ENCODE data around the gene RORC.
"Not testable (repeated sequence)": the region's sequence is repeated elsewhere in the genome, so short reads cannot be mapped to it uniquely, and the experiment has no call there.

The RORC gene

GRCh38 chr1:151777317-151777716 is 54.3 kb downstream of the RORC start:
- no peaks in the 10 kb centered on the region for H3K27me3 ChIP-seq (ENCODE audit: control insufficient read depth, insufficient read depth, low read length)
- no peaks in the 10 kb centered on the region for H3K9me3 ChIP-seq (ENCODE audit: control insufficient read depth, insufficient read depth, low read length)
- H3K4me3 ChIP-seq (ENCODE audit: low read depth, low read length), result no peak overlapping the region
- no peak overlapping the region for H3K9ac ChIP-seq (ENCODE audit: low read depth, low read length)
- H3K4me1 ChIP-seq (ENCODE audit: control insufficient read depth, insufficient read depth, low read length), result no peaks in the 10 kb centered on the region
- peaks cover 6% of the 10 kb centered on the region for H3K36me3 ChIP-seq (ENCODE audit: control insufficient read depth, insufficient read depth, low read length)

GRCh38 chr1:151776665-151777062 is 54.9 kb downstream of the RORC start:
- Histone ChIP-seq H3K9me3 (ENCODE audit: control insufficient read depth, insufficient read depth, low read length) (no peaks in the 10 kb centered on the region), H3K9ac (ENCODE audit: low read depth, low read length) (no peak overlapping the region), H3K4me3 (ENCODE audit: low read depth, low read length) (no peak overlapping the region), H3K4me1 (ENCODE audit: control insufficient read depth, insufficient read depth, low read length) (no peaks in the 10 kb centered on the region), H3K27me3 (ENCODE audit: control insufficient read depth, insufficient read depth, low read length) (no peaks in the 10 kb centered on the region), H3K36me3 (ENCODE audit: control insufficient read depth, insufficient read depth, low read length) (peaks cover 6% of the 10 kb centered on the region)

- Histone ChIP-seq H3K9me3 (ENCODE audit: control insufficient read depth, insufficient read depth, low read length) (no peaks in the 10 kb centered on the region), H3K9ac (ENCODE audit: low read depth, low read length) (no peak overlapping the region), H3K4me1 (ENCODE audit: control insufficient read depth, insufficient read depth, low read length) (no peaks in the 10 kb centered on the region), H3K4me3 (ENCODE audit: low read depth, low read length) (no peak overlapping the region), H3K36me3 (ENCODE audit: control insufficient read depth, insufficient read depth, low read length) (peaks cover 6% of the 10 kb centered on the region), H3K27me3 (ENCODE audit: control insufficient read depth, insufficient read depth, low read length) (no peaks in the 10 kb centered on the region)
These were observed 55.5 kb downstream of the RORC start for GRCh38 chr1:151775894-151776664.

- H3K27me3 ChIP-seq (ENCODE audit: control insufficient read depth, insufficient read depth, low read length), result no peaks in the 10 kb centered on the region
- no peak overlapping the region for H3K9ac ChIP-seq (ENCODE audit: low read depth, low read length)
- no peaks in the 10 kb centered on the region for H3K4me1 ChIP-seq (ENCODE audit: control insufficient read depth, insufficient read depth, low read length)
- peaks cover 6% of the 10 kb centered on the region for H3K36me3 ChIP-seq (ENCODE audit: control insufficient read depth, insufficient read depth, low read length)
- H3K4me3 ChIP-seq (ENCODE audit: low read depth, low read length), result no peak overlapping the region
- no peaks in the 10 kb centered on the region for H3K9me3 ChIP-seq (ENCODE audit: control insufficient read depth, insufficient read depth, low read length)
These were observed 57.2 kb downstream of the RORC start for GRCh38 chr1:151774256-151774922.

- Histone ChIP-seq H3K9ac (ENCODE audit: low read depth, low read length) (no peak overlapping the region), H3K36me3 (ENCODE audit: control insufficient read depth, insufficient read depth, low read length) (peaks cover 6% of the 10 kb centered on the region), H3K9me3 (ENCODE audit: control insufficient read depth, insufficient read depth, low read length) (no peaks in the 10 kb centered on the region), H3K27me3 (ENCODE audit: control insufficient read depth, insufficient read depth, low read length) (no peaks in the 10 kb centered on the region), H3K4me1 (ENCODE audit: control insufficient read depth, insufficient read depth, low read length) (no peaks in the 10 kb centered on the region), H3K4me3 (ENCODE audit: low read depth, low read length) (no peak overlapping the region)
These were observed 57.9 kb downstream of the RORC start for GRCh38 chr1:151773702-151774101.

GRCh38 chr1:151769270-151769669 is 62.3 kb downstream of the RORC start:
- H3K9ac ChIP-seq (ENCODE audit: low read depth, low read length); H3K27me3 ChIP-seq (ENCODE audit: control insufficient read depth, insufficient read depth, low read length); H3K36me3 ChIP-seq (ENCODE audit: control insufficient read depth, insufficient read depth, low read length); H3K4me1 ChIP-seq (ENCODE audit: control insufficient read depth, insufficient read depth, low read length); H3K4me3 ChIP-seq (ENCODE audit: low read depth, low read length); H3K9me3 ChIP-seq (ENCODE audit: control insufficient read depth, insufficient read depth, low read length): not testable (repeated sequence)

GRCh38 chr1:151768351-151769066 is 63.1 kb downstream of the RORC start:
- H3K4me1 ChIP-seq (ENCODE audit: control insufficient read depth, insufficient read depth, low read length); H3K36me3 ChIP-seq (ENCODE audit: control insufficient read depth, insufficient read depth, low read length); H3K9me3 ChIP-seq (ENCODE audit: control insufficient read depth, insufficient read depth, low read length); H3K27me3 ChIP-seq (ENCODE audit: control insufficient read depth, insufficient read depth, low read length); H3K9ac ChIP-seq (ENCODE audit: low read depth, low read length); H3K4me3 ChIP-seq (ENCODE audit: low read depth, low read length): not testable (repeated sequence)

- H3K4me1 ChIP-seq (ENCODE audit: control insufficient read depth, insufficient read depth, low read length), result peaks cover 7% of the 10 kb centered on the region
These were observed 67.6 kb downstream of the RORC start for GRCh38 chr1:151763990-151764389.

GRCh38 chr1:151762941-151763921 is 68.4 kb downstream of the RORC start, which contains the start of gene MRPL9:
TSS of gene MRPL9 (minus strand) at chr1:151763496. CDS start at chr1:151763479, 17 bp downstream.
- no peaks in the 10 kb centered on the region for H3K27me3 ChIP-seq (ENCODE audit: control insufficient read depth, insufficient read depth, low read length)
- peak within 1 kb of the TSS; percentile 81 for H3K9ac ChIP-seq (ENCODE audit: low read depth, low read length)
- peak within 1 kb of the TSS; percentile 83 for H3K4me3 ChIP-seq (ENCODE audit: low read depth, low read length)
- H3K36me3 ChIP-seq (ENCODE audit: control insufficient read depth, insufficient read depth, low read length), result peaks cover 8% of the 10 kb centered on the region
- H3K9me3 ChIP-seq (ENCODE audit: control insufficient read depth, insufficient read depth, low read length), result no peaks in the 10 kb centered on the region
- peaks cover 7% of the 10 kb centered on the region for H3K4me1 ChIP-seq (ENCODE audit: control insufficient read depth, insufficient read depth, low read length)

More at GRCh38 chr1:151763990-151764389, 67.6 kb downstream of the RORC start:
- Histone ChIP-seq H3K36me3 (ENCODE audit: control insufficient read depth, insufficient read depth, low read length) (peaks cover 7% of the 10 kb centered on the region), H3K9me3 (ENCODE audit: control insufficient read depth, insufficient read depth, low read length) (no peaks in the 10 kb centered on the region), H3K27me3 (ENCODE audit: control insufficient read depth, insufficient read depth, low read length) (no peaks in the 10 kb centered on the region), H3K4me3 (ENCODE audit: low read depth, low read length) (peak overlapping the region; percentile 83), H3K9ac (ENCODE audit: low read depth, low read length) (peak overlapping the region; percentile 81)

GRCh38 chr1:151760597-151761385 is 70.8 kb downstream of the RORC start:
- no peak overlapping the region for H3K9ac ChIP-seq (ENCODE audit: low read depth, low read length)
- H3K4me1 ChIP-seq (ENCODE audit: control insufficient read depth, insufficient read depth, low read length), result peaks cover 7% of the 10 kb centered on the region
- H3K36me3 ChIP-seq (ENCODE audit: control insufficient read depth, insufficient read depth, low read length), result peaks cover 10% of the 10 kb centered on the region
- no peaks in the 10 kb centered on the region for H3K9me3 ChIP-seq (ENCODE audit: control insufficient read depth, insufficient read depth, low read length)
- H3K4me3 ChIP-seq (ENCODE audit: low read depth, low read length), result no peak overlapping the region
- no peaks in the 10 kb centered on the region for H3K27me3 ChIP-seq (ENCODE audit: control insufficient read depth, insufficient read depth, low read length)

Measured in iPS-15b (cell line).